NCI-H2107 (cell line): ENCODE measurements around the gene SMARCAL1.
"Not testable (repeated sequence)": the region's sequence is repeated elsewhere in the genome, so short reads cannot be mapped to it uniquely, and the experiment has no call there.

ENCODE experiments used
- DNase-seq: peaks from one replicate; lab custom pipeline; 2025; lab: John Stamatoyannopoulos, UW

SMARCAL1 gene

DNA sequence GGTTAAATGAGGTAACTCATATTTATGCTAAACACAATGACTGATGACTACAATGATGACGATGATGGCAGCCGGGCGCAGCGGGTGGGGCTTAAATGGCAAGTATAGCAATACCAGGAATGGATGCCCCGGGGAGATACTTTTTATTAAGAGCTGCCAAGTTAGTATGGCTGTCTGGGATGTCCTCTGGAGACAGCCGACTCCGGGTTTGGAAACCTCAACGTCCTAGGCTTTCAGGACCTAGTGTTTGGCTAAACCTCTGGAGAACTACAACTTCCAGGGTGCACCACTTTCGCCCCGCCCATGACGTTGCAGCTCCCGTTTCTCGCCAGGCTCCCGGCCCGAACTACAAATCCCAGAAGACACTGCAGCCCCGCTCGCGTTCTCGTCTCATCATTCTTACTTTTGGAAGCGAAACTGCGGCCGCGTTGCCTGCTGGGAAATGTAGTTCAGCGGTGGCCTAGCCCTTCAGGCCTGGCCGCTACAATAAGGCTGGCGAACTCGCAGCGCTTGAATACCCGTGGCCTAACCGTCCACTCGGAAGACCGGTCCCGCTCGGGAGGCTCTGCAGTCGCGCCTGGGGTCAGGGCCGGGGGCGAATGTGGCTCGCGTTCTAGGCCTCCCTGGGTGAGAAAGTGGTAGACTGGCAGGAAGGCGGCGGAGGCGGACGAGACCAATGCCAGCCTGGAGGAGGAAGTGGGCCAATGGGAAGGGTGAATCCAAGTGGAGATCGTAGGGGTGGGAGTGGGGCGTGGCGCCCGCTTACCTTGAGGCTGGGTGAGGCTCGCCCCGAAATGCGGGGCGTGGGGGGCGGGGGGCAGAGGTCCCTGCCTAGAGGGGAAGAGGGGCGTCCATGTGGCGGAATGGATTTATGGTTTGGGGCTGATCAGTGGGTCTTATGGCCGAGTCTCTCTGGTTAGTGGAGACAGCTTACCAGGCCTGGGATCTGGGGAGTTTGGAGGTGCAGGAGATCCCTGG lies at the start of gene SMARCAL1:
Gene SMARCAL1 (plus strand): TSS at position 463 of the 978 bp plus-strand sequence. CDS start 2,221 bp downstream, outside the sequence.
- peak; percentile 94 for DNase-seq

- DNase-seq = no peak
Observed at GRCh38 chr2:216362730-216363129, 49.6 kb upstream of the SMARCAL1 start.

GRCh38 chr2:216363221-216363620 lies 49.1 kb upstream of the SMARCAL1 start:
- DNase-seq = no peak

DNA sequence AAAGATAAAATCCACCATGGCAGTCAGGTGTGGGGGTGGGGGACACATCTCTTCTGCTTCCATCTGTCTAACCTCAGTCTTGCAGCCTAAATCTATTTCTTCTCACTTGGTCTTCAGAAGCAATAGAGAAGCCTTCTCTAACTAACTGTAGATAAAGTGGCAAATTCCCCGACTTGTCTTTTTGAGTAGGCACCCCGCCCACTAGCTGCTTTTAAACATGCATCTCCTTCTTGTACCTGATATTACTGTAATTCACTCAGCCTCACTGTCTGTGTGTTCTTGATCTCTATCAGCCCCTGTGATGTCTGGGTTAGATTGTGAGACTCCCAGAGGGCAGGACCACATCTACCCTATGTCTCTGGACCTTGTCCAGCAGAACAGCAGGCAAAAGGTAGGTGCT lies 46.8 kb upstream of the SMARCAL1 start:
- no peak for DNase-seq

DNA sequence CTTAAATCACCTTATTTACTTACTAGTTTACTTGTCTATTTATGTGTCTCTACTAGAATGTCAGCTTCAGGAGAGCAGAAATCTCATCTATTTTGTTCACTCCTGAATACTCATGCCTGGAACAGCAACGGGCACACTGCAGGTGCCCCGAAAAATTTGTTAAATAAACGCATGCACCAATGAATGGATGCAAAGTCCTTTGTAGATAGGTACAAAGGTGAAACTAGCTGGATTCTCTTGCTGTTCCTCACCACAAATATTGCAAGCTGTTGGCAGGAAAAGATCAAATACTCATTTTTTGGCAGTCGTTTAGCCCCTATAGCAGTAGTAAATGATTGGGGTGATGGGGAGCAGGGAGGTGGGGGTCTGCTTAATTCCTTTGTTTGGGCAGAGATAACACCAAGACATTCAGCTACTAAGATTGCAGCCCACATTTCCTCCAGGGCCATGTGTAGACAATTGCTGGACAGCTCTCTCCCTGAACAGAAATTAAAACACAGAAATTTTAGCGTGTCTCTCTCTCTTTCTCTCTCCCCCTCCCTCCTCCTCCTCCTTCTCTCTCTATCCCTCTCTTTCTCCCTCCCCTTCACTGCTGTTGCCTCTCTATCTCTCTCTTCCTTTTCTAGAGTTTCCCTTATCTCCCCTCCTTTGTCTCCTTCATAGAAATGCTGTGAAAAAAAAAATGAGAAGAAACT lies 45.4 kb upstream of the SMARCAL1 start:
- no peak for DNase-seq

- DNase-seq = no peak
Observed at GRCh38 chr2:216369821-216370220, 42.5 kb upstream of the SMARCAL1 start.

- DNase-seq = no peak
Observed at GRCh38 chr2:216370961-216371712, 41.1 kb upstream of the SMARCAL1 start.

DNA sequence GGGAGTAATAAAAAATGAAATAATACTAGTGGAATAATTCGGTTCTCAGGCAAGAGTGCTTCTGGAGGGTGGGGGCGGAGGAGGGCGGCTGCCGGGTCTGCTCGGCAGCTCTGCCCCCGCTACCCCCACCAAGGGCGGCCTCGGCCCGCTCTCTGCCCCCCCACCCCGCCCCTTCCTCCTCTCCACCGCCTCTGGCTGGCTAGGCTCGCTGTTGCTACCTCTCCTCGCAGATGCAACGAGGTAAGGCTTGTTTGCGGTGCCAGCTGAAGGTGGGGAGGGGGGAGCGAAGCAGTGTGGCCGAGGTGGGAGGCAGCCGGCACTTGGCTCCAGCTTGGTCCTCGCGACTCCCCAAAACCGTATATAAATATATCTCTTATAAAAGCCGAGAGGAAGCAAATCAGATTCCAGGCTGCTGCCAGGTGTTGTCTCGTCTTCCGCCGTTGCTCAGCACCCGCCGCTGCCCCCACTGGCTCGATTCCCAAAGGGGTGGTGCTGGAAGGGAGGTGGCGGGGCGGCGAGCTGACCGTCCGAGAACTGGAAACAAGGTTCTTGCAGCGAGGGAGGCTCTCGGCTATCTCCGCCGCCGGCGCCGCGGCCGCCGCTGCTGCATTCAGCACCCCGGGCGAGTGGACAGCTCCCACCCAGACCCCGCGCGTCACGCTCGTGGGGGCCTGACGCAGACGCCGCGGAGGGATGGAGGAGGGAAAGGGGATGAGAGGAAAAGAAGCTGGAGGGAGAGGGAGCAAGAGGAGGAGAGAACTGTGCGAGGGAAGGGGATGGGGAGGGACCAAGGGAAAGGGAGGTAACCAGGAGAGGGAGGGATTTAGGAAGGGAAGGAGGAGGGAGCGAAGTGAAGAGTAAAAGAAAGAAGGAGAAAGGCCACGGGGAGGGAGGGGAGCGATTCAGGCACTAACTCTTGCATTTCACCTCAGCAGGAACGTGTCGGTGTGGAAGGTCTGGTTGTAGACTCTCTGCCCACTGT lies 40.3 kb upstream of the SMARCAL1 start, which contains the start of gene MARCHF4:
Gene MARCHF4 (minus strand): TSS at position 763 of the 982 bp plus-strand sequence. CDS start 2,223 bp downstream, outside the sequence.
- DNase-seq = peak; percentile 35

GRCh38 chr2:216372761-216373291 lies 39.5 kb upstream of the SMARCAL1 start:
- no peak for DNase-seq

- DNase-seq = no peak
Observed at GRCh38 chr2:216373896-216374295, 38.4 kb upstream of the SMARCAL1 start.

DNA sequence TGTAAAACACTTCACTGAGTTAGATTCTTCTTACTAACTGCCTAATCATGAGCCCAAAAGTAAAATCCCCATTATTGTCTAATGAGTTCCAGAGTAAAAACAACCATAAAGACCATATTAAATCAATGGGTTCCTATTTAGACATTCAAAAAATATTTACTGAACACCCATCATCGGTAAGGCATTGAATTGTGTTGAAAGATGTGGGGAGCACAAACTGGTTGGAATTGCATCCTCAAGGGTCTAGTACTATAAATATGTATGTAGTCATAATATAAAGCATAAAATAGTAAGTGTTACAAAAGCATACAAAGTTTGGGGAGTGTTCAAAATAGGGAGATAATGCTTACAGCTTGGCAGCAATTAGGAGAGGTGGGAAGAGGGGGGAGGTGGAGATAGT lies 37.0 kb upstream of the SMARCAL1 start:
- no peak for DNase-seq

GRCh38 chr2:216379977-216380376 lies 32.3 kb upstream of the SMARCAL1 start:
- no peak for DNase-seq

- not testable (repeated sequence) for DNase-seq
Observed at GRCh38 chr2:216384409-216384808, 27.9 kb upstream of the SMARCAL1 start.

GRCh38 chr2:216385478-216385877 lies 26.8 kb upstream of the SMARCAL1 start:
- DNase-seq = no peak

DNA sequence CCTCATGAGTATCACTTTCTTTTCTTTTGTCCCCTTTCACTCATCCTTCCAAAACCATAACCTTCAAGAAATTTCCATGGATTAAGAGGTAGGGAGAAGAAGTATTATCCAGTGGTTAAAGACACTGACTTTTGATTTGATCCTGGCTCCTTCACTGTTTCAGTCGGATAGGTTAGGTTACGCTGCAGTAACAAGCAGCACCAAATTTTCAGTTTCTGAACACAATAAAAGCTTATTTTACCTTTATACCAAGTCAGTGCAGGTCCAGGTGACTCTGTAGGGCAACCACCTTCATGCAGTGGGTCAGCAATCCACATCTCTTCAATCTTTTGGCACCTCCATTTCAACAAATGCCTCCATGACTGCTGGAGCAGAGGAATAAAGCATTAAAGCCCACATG lies 25.0 kb upstream of the SMARCAL1 start:
- DNase-seq = no peak

- DNase-seq = no peak
Observed at GRCh38 chr2:216388046-216388884, 24.0 kb upstream of the SMARCAL1 start.

GRCh38 chr2:216389570-216389969 lies 22.7 kb upstream of the SMARCAL1 start:
- DNase-seq = no peak

DNA sequence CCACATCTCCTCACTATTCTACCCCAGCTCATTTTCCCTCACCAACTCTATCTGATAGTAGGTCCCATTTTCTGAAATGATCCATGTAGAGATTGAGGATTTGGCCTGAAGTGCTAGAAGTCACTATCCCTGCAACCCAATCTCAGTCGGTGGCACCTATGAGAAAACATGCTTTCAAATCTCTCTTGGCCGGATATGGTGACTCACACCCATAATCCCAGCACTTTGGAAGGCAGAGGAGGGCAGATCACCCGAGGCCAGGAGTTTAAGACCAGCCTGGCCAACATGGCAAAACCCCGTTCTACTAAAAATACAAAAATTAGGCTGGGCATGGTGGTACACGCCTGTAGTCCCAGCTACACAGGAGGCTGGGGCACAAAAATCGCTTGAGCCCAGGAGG lies 20.9 kb upstream of the SMARCAL1 start:
- no peak for DNase-seq

- DNase-seq = no peak
Observed at GRCh38 chr2:216392018-216392562, 20.2 kb upstream of the SMARCAL1 start.
